ENCODE data around the gene DKK1. TPM values are rescaled to one million over a fixed set of nuclear protein-coding genes. Genes with fewer than 3 reads are reported as not detected.

Gene DKK1
- total RNA-seq, 6 experiments from 2014 or later: 1,601 to 2,175 (median 1,792) TPM

DNA sequence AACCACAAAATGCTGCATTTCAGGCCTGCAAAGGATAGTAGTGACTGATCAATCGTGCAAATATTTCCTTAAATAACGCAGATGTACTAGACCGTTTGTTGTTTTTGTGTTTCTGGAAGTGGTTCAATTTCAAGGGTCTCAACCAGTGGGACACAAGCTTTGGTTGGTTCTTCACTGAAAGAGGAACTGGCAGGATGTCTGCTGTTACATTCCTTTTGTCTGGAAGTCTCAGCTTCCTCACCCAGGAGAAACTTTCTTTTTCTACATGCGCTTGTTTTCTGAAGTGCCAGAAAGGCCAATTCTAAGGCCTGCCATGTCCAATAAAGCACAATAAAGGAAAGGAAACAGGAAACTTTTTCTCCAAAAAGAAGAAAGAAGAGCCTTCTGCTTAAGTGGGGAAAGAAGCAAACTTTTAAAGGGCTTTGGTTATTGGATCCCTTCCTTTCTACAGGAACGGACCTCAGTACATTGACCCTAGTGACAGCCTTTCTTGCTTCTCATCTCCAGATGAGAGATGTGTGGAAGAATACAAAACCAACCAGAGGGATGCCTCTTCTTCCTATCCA lies 4.1 kb downstream of the DKK1 start:
- Mint-ChIP-seq H3K36me3 (ENCODE audit: low read depth) (peaks cover 51% of the 10 kb centered on the region), H3K27ac (peak overlapping the region; percentile 91)

GRCh38 chr10:52318822-52319464 lies 4.9 kb downstream of the DKK1 start:
- TF ChIP-seq CTCF (IDR thresholded peaks at IDR 0.05): no peak
- Mint-ChIP-seq H3K4me1 (ENCODE audit: low read depth) (peaks cover 67% of the 10 kb centered on the region), H3K27ac (peak overlapping the region; percentile 91), H3K9me3 (peaks cover 4% of the 10 kb centered on the region), H3K36me3 (ENCODE audit: low read depth) (peaks cover 57% of the 10 kb centered on the region), H3K27me3 (ENCODE audit: insufficient read depth) (peaks cover 9% of the 10 kb centered on the region), H3K4me3 (peak overlapping the region; percentile 99)
- peak; percentile 98 for DNase-seq

More for the DNA sequence above, 4.1 kb downstream of the DKK1 start:
- peak overlapping the region; percentile 99 for H3K4me3 Mint-ChIP-seq
- H3K27me3 Mint-ChIP-seq (ENCODE audit: insufficient read depth): peaks cover 9% of the 10 kb centered on the region
- no peak for TF ChIP-seq CTCF (IDR thresholded peaks at IDR 0.05)
- H3K4me1 Mint-ChIP-seq (ENCODE audit: low read depth): peaks cover 65% of the 10 kb centered on the region
- peaks cover 4% of the 10 kb centered on the region for H3K9me3 Mint-ChIP-seq
- peak; percentile 71 for DNase-seq

DNA sequence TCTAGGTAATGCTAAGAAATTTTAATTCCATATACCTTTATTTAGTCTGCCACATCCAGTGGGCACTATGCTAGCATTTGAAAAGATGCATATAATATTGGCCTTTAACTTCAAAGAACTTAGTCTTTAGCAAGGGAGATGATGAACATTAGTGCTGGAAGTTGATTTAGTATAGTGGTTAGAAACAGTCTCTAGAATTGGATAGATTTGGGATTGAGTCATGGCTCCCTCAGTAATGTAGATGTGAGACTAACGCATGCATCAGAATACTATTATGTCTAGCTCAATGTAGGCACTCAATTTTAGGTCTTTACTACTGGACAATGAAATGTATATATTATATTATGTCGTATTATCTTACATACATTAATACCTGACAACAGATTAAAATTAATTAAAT lies 5.8 kb downstream of the DKK1 start:
- Mint-ChIP-seq H3K4me3 (peak overlapping the region; percentile 72), H3K4me1 (ENCODE audit: low read depth) (peaks cover 68% of the 10 kb centered on the region), H3K27ac (peak overlapping the region; percentile 91), H3K36me3 (ENCODE audit: low read depth) (peaks cover 48% of the 10 kb centered on the region), H3K9me3 (no peaks in the 10 kb centered on the region), H3K27me3 (ENCODE audit: insufficient read depth) (peaks cover under 1% of the 10 kb centered on the region; the same call in 1 of the 2 replicates)
- no peak for TF ChIP-seq CTCF (IDR thresholded peaks at IDR 0.05)
- DNase-seq: peak; percentile 59

GRCh38 chr10:52322323-52322722 lies 8.2 kb downstream of the DKK1 start:
- peak overlapping the region; percentile 25; the same call in 1 of the 2 replicates for H3K4me3 Mint-ChIP-seq
- no peak for DNase-seq
- H3K36me3 Mint-ChIP-seq (ENCODE audit: low read depth): peaks cover 24% of the 10 kb centered on the region
- no peak for TF ChIP-seq CTCF (IDR thresholded peaks at IDR 0.05)
- H3K4me1 Mint-ChIP-seq (ENCODE audit: low read depth): peaks cover 83% of the 10 kb centered on the region
- H3K27ac Mint-ChIP-seq: peak overlapping the region; percentile 74
- no peaks in the 10 kb centered on the region for H3K9me3 Mint-ChIP-seq
- no peaks in the 10 kb centered on the region for H3K27me3 Mint-ChIP-seq (ENCODE audit: insufficient read depth)

DNA sequence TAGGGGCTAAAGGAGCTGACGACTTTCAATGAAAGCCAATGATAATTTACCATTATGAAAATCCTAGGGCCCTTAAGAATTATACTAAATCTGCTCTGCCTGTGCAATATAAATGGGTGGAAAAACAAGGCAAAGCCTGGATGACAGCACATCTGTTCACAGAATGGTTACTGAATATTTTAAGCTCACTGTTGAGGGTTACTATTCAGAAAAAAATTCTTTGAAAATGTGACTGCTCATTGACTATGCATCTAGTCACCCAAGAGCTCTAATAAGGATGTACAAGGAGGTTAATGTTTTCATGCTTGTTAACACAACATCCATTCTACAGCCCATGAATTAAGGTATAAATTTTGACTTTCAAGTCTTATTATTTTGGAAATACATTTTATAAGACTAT lies 8.9 kb downstream of the DKK1 start:
- DNase-seq: peak; percentile 40
- Mint-ChIP-seq H3K27me3 (ENCODE audit: insufficient read depth) (no peaks in the 10 kb centered on the region), H3K9me3 (no peaks in the 10 kb centered on the region), H3K4me1 (ENCODE audit: low read depth) (peaks cover 80% of the 10 kb centered on the region), H3K36me3 (ENCODE audit: low read depth) (peaks cover 20% of the 10 kb centered on the region), H3K4me3 (peak overlapping the region; percentile 50), H3K27ac (peak overlapping the region; percentile 74)
- TF ChIP-seq CTCF (IDR thresholded peaks at IDR 0.05): no peak
